GM10847 (cell line): ENCODE results near the gene HNRNPU.

ENCODE experiments used
- POLR2A ChIP-seq: IDR thresholded peaks from 2 replicates; pipeline ENCODE4 v1.6.1; 2011; ENCODE audit not compliant: insufficient read length; ENCODE audit errors: extremely low read depth

Gene HNRNPU

DNA sequence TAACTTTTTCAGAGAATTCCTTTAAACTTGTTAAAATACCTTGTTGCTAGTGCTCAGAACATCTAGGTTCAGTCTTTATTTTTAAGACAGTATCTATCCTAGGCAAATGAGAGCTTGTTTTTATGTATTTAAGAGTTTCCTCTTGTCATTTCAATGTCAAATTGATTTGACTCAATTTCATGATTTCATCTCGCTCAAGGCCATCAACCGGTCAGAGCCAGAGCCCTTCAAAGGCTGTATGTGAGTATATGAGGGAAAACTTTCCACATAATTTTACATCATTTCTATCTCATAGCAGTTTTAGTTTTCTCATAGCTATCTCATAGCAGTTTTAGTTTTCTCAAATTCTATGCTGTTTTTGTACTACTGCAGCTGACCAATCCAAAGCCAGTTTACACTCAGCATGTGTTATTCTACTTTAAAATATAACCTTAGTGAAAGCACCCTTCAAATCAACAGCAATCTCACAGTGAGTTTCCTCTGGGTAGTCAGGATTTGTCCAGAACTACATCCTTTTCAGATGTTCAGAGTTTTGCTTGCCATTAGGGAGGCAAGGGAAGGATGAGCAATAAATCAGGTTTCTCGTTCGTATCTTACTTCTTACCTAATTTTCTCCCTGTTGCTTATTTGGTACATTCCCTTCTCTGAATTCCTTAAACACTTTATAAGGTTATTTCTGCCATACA, 12.7 kb downstream of the HNRNPU start:
- no peak for TF ChIP-seq POLR2A

DNA sequence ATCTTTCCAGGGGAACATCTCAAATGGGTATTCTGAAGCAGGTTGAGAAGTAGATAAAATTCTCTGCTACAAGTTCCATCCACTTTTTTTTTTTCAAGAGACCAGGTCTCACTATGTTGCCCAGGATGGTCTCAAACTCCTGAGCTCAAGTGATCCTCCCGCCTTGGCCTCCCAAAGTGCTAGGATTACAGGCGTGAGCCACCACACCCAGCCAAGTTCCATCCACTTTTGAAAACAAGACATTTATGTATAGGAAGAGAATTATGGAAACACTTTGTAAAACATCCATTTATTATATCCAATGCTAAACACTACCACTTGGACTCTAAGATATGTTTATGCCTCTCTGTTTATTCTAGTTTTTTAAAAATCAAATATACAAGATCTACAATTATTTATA, 13.4 kb downstream of the HNRNPU start:
- no peak for TF ChIP-seq POLR2A

DNA sequence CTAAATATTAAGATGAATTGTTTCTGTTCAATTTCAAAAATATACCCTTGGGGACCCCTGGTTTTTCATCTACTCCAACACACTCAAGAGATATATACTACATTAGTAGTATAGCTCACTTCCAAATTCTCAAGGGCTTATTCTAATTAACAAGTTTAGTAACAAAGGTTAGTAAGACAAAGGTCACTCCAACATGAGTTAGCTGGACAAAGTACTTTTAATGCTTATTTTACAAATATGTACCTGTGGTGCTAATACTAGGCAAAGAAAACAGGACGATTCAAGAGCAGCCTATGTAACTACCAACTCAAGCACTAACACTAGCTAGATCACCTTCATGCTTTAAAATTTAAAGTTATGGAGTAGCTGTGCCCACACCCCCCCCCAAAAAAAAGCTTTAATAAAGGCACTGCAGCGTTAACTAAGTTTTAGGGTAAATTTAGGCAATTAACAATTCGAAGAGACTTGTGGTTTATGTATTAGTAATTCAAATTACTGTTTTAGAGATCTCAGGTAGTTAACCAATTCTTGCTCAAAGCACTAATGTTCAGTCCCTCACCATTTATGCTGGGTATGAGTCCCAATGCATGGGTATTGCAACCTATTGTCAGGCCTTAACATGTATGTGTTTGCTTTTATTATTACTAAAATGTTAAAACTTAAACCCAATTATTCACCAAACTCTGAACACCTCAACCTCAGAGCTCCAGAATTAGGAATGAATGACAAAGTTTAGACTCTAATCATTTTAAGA, 14.1 kb downstream of the HNRNPU start:
- TF ChIP-seq POLR2A: no peak

DNA sequence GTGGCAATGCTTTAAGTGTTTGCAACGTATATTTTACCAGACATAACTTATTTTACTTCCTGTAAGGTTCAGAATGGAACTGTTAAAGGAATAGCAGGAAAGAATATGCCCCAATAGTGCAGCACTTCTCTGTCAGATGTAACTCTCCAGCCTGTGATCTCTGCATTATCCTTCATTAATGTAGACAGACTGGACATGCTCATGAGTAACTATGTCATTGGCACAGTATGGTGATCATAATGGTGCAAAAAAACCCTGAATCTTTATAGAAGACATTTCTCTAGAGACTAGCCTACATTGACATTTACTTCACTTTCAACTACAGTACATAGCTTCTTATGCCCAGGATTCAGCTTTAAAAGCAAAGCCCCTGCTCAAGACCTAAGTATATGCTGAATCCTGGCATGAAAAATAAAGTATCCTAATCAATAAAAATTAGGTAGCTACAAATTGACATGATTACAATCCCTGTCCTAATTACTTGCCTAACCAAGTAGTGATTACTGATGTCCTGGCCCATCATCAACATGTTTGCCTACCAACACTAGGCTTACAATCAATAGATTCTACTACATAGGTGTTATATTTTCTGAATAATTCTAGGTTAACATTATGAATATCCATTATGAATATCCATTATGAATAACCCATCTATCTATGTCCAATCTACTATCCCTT, 15.0 kb downstream of the HNRNPU start:
- TF ChIP-seq POLR2A: no peak

GRCh38 chr1:244846653-244847052, 17.7 kb downstream of the HNRNPU start:
- no peak for TF ChIP-seq POLR2A

- TF ChIP-seq POLR2A: no peak
Measured at GRCh38 chr1:244844155-244845121, 19.9 kb downstream of the HNRNPU start.

GRCh38 chr1:244843148-244843978, 21.0 kb downstream of the HNRNPU start:
- no peak for TF ChIP-seq POLR2A

- no peak for TF ChIP-seq POLR2A
Measured at GRCh38 chr1:244841273-244841927, 22.9 kb downstream of the HNRNPU start.

GRCh38 chr1:244840219-244840794, 24.0 kb downstream of the HNRNPU start:
- TF ChIP-seq POLR2A: no peak

DNA sequence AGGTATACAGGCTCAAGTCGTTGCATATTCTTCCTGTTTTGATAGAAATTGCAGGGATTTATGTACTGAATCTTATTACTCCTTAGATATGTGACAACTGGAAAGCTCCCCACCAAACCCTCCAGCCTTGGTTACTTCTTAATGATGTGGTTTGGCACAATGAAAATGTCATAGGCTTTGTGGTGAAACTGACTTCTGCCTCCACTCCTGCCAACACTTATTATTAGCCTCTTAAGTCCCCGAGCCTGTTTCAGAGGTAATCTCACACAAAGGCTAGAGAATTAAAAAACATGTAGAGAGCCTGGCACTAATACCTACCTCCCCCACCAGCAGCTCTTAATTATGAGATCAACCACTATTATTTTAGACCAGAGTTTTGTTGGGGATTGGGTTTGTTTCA, 24.7 kb downstream of the HNRNPU start:
- TF ChIP-seq POLR2A: no peak

- TF ChIP-seq POLR2A: no peak
Measured at GRCh38 chr1:244837597-244838258, 26.6 kb downstream of the HNRNPU start.

DNA sequence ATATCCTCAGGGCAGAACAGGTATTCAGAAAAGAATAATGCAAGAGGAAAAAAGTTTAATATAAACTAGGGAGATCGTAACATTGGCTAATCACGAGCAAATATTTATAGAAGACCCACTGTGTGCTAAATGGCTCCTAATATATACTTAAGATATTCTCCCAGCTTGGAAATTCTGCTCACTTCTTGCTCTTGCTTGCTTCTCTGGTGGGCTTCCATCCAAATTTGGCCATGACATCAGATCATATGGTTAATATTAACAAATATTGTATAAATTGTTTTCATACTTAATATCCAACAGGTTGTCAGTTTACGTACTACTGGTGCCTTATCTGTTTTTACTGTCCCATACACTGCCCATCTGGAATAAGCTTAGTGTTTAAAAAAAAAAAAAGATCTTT, 27.8 kb downstream of the HNRNPU start:
- no peak for TF ChIP-seq POLR2A

GRCh38 chr1:244836135-244836521, 28.2 kb downstream of the HNRNPU start:
- no peak for TF ChIP-seq POLR2A
